Stimulated activated CD8-positive, alpha-beta memory T cell treated with anti-CD3 and anti-CD28 coated beads, Interleukin-12 subunit alpha, Interleukin-12 subunit beta, amount 100 ng/mL, for 24 hours (primary cell): Measurements from ENCODE around the gene NUBP2.

Source experiments
- DNase-seq: peaks from one replicate; pipeline ENCODE4 v3.0.0-alpha.2; 2020; ENCODE audit errors: extremely low read depth

NUBP2 gene

DNA sequence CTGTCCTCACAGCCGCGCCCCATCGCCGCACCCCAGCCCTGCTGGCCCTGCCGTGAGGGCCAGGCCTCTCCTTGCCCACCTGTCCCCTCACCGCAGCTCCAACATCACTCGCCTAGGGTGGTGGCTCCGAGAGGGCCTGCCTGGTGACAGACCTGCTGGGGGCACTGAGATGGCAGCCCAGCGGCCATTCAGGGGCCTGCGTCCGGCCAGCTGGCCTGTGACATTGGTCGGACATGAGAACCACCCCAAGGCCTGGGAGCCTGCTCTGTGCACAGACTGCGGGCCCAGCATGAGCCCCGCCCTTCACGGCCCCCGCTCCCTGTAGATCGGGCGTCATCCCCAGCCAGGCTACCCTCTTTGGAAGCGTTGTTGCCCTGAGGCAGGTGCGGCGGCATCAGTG, 23.2 kb upstream of the NUBP2 start:
- DNase-seq: no peak

GRCh38 chr16:1760911-1761310, 21.8 kb upstream of the NUBP2 start:
- no peak for DNase-seq

DNA sequence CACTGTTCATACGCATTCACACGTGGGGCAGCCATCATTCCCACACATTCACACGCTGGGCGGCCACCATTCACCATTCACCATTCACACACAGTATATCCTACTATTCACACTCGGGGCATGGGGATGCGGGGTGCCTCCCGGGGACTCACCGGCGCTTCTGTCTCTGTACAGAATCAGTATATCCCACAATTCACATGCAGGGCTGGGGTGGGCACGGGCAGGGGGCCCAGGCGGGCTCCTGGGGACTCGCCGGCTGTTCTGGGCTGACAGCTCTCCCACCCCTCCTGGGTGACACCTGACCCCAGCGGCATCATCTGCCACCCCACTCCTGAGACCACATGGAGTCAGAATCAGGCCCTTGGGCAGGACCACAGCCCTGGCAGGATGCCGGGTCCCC, 21.0 kb upstream of the NUBP2 start:
- DNase-seq: no peak

DNA sequence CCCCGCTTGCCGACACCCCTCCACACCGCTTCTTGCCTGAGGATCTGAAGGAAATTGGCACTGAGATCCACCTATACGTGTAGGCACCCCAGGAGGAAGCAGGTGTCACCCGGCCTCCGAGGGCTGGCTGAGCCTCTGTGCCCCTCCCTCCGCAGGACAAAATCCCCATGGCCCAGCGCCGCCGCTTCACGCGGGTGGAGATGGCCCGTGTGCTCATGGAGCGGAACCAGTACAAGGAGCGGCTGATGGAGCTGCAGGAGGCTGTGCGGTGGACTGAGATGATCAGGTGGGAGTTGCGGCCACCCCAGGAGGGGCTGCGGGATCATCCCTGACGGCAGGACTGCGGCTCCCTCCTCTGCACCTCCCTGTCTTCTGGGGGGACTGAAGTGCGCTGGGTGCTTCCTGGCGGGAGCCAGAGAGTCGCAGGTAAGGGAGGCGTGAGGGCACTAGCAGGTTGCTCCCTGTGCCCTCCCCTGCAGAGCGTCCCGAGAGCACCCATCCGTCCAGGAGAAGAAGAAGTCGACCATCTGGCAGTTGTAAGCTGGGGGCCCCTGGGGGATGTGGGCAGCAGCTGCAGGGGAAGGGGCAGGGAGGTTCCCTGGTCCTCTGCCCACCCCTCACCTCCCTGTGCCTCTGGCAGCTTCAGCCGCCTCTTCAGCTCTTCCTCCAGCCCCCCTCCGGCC, 20.4 kb upstream of the NUBP2 start:
- no peak for DNase-seq

DNA sequence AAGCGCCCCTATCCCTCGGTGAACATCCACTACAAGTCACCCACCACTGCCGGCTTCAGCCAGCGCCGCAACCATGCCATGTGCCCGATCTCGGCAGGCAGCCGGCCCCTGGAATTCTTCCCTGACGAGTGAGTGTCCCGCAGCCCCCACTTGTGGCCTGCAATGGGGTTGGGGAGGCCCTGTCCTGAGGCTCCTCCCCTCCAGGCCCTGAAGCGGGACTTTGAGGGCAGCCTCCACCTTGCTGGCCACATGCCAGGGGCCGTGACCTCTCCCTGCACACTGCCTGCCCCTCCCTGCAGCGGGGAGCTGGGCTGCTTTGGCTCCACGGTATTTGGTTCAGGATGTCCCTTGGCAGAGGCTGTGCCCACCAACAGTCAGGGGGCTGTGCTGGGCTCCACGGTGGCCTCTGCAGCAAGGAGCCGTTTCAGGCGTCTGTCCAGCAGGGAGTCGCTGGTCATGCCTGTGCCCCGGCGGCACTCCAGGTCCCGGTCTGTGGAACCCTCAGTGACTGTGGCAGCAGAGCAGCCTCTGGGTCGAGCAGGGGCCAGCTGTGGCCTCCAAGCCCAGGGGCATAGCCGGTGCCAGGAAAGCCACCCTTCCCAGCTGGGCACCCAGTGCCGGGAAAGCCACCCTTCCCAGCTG, 19.8 kb upstream of the NUBP2 start:
- no peak for DNase-seq

DNA sequence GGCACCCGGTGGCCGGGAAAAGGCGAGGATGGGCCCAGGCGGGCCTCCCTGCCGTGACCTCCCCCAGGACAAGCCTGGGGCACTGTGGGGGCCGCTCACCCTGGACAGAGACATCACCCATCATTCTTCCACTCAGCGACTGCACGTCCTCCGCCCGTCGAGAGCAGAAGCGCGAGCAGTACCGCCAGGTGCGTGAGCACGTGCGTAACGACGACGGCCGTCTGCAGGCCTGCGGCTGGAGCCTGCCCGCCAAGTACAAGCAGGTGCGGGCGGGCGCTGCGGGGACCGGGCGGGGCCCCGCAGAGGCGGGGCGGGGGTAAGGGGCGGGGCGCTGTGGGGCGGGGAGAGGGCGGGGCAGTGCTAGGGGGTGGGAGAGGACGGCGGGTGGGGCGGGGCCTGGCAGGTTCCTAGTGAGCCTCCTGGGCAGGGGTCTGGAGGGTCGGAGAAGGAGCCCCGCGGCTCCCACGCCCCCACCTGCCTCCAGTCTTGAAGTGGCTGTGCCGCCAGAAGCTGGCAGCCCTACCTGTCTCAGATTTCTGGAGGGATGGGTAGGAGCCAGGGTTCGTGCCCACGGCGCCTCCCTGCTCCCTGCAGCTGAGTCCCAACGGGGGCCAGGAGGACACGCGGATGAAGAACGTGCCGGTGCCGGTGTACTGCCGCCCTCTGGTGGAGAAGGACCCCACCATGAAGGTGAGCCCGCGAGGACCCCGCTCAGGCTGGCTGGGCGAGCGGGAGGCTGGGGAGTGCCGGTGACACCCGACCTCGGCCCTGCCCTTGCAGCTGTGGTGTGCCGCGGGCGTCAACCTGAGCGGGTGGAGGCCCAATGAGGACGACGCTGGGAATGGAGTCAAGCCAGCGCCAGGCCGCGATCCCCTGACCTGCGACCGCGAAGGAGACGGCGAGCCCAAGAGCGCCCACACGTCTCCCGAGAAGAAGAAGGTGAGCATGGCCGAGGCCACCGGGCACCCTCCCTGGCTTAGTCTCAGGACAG, 18.9 kb upstream of the NUBP2 start:
- no peak for DNase-seq

- DNase-seq: no peak
Measured at GRCh38 chr16:1764971-1765370, 17.8 kb upstream of the NUBP2 start.

DNA sequence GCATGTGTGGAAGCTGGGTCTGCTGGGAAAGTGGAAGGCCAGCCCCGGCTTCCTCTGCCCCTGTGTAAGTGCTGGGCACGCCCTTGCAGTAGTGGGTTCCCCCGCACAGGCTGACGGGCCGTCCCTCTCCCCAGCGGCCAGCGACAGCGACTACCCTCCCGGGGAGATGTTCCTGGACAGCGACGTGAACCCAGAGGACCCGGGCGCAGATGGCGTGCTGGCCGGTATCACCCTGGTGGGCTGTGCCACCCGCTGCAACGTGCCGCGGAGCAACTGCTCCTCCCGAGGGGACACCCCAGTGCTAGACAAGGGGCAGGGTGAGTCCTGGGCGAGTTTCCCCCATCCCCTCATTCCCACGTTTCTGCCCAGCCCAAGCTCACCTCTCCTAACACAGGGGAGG, 16.9 kb upstream of the NUBP2 start:
- DNase-seq: no peak

DNA sequence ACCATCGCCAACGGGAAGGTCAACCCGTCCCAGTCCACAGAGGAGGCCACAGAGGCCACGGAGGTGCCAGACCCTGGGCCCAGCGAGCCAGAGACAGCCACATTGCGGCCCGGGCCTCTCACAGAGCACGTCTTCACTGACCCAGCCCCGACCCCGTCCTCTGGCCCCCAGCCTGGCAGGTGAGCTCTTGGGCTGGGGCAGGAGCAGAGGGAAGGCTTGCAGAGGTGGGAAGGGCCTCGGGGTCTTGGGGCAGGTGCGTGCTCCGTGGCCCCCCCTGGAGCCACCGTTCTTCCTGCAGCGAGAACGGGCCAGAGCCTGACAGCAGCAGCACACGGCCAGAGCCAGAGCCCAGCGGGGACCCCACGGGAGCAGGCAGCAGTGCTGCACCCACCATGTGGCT, 16.5 kb upstream of the NUBP2 start:
- DNase-seq: no peak

DNA sequence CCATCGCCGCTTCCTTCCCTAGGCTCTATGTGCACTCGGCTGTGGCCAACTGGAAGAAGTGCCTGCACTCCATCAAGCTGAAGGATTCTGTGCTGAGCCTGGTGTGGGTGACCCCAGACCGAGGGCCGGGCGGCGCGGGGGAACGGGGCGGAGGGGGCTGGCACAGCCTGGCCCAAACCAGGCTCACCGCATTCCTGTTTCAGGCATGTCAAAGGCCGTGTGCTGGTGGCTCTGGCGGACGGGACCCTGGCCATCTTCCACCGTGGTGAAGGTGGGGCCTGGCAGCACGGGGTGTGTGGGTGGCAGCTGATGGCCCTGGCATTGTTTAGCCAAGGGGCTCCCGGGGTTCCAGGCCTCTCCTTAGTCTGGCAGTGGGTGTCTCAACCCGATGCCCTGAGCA, 16.1 kb upstream of the NUBP2 start:
- no peak for DNase-seq

- DNase-seq: no peak
Measured at GRCh38 chr16:1767116-1767994, 15.4 kb upstream of the NUBP2 start.

GRCh38 chr16:1768061-1768766, 14.5 kb upstream of the NUBP2 start:
- no peak for DNase-seq

GRCh38 chr16:1768767-1769401, 13.9 kb upstream of the NUBP2 start:
- DNase-seq: no peak

- no peak for DNase-seq
Measured at GRCh38 chr16:1769402-1770300, 13.1 kb upstream of the NUBP2 start.

GRCh38 chr16:1770328-1771187, 12.2 kb upstream of the NUBP2 start:
- DNase-seq: no peak

- peak; percentile 51 for DNase-seq
Measured at GRCh38 chr16:1771188-1771863, 11.4 kb upstream of the NUBP2 start, which contains the start of gene NME3. Gene NME3 (minus strand): TSS chr16:1771543. CDS start chr16:1771534, 9 bp downstream.

DNA sequence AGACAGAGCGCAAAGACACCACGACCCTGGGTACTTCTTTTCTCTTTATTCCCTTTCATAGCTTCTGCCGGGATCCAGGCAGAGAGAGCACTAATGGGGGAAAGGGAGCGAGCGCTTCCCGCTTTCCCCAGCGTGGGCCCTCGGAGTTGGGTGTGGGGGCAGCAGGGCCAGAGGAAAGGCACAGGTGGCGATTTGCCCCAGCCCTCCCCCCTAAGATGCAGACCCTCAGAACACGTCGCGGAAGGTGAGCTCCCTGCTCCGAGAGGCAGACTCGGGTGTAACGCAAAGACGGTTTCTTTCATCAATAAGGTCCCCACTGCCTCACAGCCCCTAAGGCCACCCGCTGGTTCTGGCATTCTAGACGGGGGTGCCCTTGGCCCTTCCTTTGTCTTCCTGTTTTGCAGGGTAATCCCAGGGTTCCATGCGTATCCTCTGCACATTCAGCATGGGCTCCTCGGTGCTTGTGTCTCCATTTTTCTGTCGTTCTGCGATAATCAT, 10.8 kb upstream of the NUBP2 start:
- DNase-seq: no peak
